ENCODE results near the gene ORAI1.
"Not testable (repeated sequence)": the region's sequence is repeated elsewhere in the genome, so short reads cannot be mapped to it uniquely, and the experiment has no call there.

Gene ORAI1

DNA sequence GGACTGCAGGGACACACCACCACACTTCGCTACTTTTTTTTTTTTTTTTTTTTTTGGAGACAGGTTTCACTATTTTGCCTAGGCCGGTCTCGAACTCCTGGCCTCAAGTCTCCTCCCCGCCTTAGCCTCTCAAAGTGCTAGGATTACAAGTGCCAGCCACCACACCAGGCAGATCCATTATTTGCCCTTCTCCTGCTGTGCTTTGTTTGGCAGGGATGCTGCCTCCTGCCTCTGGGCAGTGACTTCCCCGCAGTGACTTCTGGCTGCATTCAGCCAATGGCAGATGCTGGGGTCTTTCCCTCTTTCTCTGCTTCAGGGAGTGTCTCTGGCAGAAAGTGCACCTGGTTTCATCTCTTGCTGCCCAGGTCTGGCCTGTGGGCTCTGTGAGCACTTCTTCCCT, 49.9 kb downstream of the ORAI1 start:
- Histone ChIP-seq H3K4me1 (ENCODE audit: control insufficient read depth, insufficient read depth, low read length) (peaks cover 15% of the 10 kb centered on the region), H3K4me3 (ENCODE audit: low read length in 2 of 2) (no peak overlapping the region), H3K36me3 (ENCODE audit: control insufficient read depth in 2 of 2, insufficient read depth in 2 of 2, low read length in 2 of 2) (no peaks in the 10 kb centered on the region), H3K27ac (ENCODE audit: low read length) (no peak overlapping the region), H3K9ac (ENCODE audit: low read length in 2 of 2) (no peak overlapping the region), H3K9me3 (ENCODE audit: control insufficient read depth in 2 of 2, low read length in 2 of 2) (no peaks in the 10 kb centered on the region), H3K27me3 (ENCODE audit: control insufficient read depth in 1 of 2, insufficient read depth in 2 of 2, low read length in 2 of 2) (no peaks in the 10 kb centered on the region)

DNA sequence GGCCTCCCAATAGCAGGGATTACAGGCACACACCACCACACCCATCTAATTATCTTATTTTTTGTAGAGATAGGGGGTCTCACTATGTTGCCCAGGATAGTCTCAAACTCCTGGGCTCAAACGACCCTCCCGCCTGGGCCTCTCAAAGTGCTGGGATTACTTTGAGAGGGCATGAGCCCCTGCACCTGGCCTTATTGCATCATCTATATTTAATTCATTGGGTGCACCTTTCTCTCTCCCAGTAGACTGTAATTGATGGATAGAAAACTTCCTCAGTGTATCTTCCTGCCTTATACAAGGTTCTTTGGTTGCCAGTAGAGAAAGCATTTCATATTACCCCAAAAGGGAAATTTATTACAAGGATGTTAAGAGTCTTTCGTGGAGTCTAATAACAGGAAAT, 52.0 kb downstream of the ORAI1 start:
- H3K9ac ChIP-seq (ENCODE audit: low read length in 2 of 2): no peak overlapping the region
- H3K27ac ChIP-seq (ENCODE audit: low read length): no peak overlapping the region
- no peaks in the 10 kb centered on the region for H3K36me3 ChIP-seq (ENCODE audit: control insufficient read depth in 2 of 2, insufficient read depth in 2 of 2, low read length in 2 of 2)
- no peaks in the 10 kb centered on the region for H3K27me3 ChIP-seq (ENCODE audit: control insufficient read depth in 1 of 2, insufficient read depth in 2 of 2, low read length in 2 of 2)
- no peak overlapping the region for H3K4me3 ChIP-seq (ENCODE audit: low read length in 2 of 2)
- no peaks in the 10 kb centered on the region for H3K9me3 ChIP-seq (ENCODE audit: control insufficient read depth in 2 of 2, low read length in 2 of 2)
- H3K4me1 ChIP-seq (ENCODE audit: control insufficient read depth, insufficient read depth, low read length): peaks cover under 1% of the 10 kb centered on the region

GRCh38 chr12:121678716-121679300, 52.5 kb downstream of the ORAI1 start:
- Histone ChIP-seq H3K4me3 (ENCODE audit: low read length in 2 of 2) (no peak overlapping the region), H3K36me3 (ENCODE audit: control insufficient read depth in 2 of 2, insufficient read depth in 2 of 2, low read length in 2 of 2) (no peaks in the 10 kb centered on the region), H3K27ac (ENCODE audit: low read length) (no peak overlapping the region), H3K4me1 (ENCODE audit: control insufficient read depth, insufficient read depth, low read length) (no peaks in the 10 kb centered on the region), H3K27me3 (ENCODE audit: control insufficient read depth in 1 of 2, insufficient read depth in 2 of 2, low read length in 2 of 2) (no peaks in the 10 kb centered on the region), H3K9me3 (ENCODE audit: control insufficient read depth in 2 of 2, low read length in 2 of 2) (no peaks in the 10 kb centered on the region), H3K9ac (ENCODE audit: low read length in 2 of 2) (no peak overlapping the region)

DNA sequence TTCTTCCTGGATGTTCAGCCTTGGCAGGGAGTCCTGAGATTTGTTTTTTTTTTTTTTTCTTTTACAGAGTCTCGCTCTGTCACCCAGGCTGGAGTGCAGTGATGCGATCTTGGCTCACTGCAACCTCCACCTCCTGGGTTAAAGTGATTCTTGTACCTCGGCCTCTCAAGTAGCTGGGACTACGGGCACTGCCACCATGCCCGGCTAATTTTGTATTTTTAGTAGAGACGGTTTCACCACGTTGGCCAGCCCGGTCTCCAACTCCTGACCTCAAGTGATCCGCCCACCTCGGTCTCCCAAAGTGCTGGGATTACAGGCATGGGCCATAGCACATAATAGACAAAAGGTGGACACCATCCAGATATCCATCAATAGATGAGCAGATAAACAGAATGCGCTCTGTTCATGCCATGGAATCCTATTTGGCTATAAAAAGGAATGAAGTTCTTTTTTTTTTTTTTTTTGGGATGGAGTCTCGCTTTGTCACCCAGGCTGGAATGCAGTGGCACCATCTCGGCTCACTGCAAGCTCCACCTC, 53.4 kb downstream of the ORAI1 start:
- not testable (repeated sequence) for H3K27ac ChIP-seq (ENCODE audit: low read length); H3K4me1 ChIP-seq (ENCODE audit: control insufficient read depth, insufficient read depth, low read length); H3K9ac ChIP-seq (ENCODE audit: low read length in 2 of 2)

DNA sequence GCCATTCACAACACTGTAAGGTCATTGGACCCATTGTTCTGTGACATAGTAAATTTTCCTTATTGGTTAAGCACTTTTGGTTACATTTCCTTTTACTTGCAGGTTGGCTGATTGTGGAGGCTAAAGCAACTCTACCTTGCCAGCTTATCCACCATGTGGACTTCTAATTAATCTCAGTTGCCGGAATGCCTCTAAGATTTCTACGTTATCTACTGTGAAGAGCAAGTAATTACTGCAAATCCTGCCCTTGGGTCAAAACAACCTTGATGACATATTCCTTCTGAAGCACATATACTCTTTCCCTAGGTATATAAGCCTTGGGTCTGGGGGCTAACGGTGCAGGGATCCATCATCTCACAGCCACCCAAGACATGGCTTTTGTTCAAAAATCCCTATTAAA, 62.6 kb downstream of the ORAI1 start:
- Histone ChIP-seq H3K27me3 (ENCODE audit: control insufficient read depth in 1 of 2, insufficient read depth in 2 of 2, low read length in 2 of 2) (no peaks in the 10 kb centered on the region), H3K4me3 (ENCODE audit: low read length in 2 of 2) (no peak overlapping the region), H3K4me1 (ENCODE audit: control insufficient read depth, insufficient read depth, low read length) (peaks cover 2% of the 10 kb centered on the region), H3K9me3 (ENCODE audit: control insufficient read depth in 2 of 2, low read length in 2 of 2) (no peaks in the 10 kb centered on the region), H3K27ac (ENCODE audit: low read length) (no peak overlapping the region), H3K9ac (ENCODE audit: low read length in 2 of 2) (no peak overlapping the region), H3K36me3 (ENCODE audit: control insufficient read depth in 2 of 2, insufficient read depth in 2 of 2, low read length in 2 of 2) (no peaks in the 10 kb centered on the region)

More for the DNA sequence above, 53.4 kb downstream of the ORAI1 start:
- not testable (repeated sequence) for H3K9me3 ChIP-seq (ENCODE audit: control insufficient read depth in 2 of 2, low read length in 2 of 2); H3K27me3 ChIP-seq (ENCODE audit: control insufficient read depth in 1 of 2, insufficient read depth in 2 of 2, low read length in 2 of 2); H3K4me3 ChIP-seq (ENCODE audit: low read length in 2 of 2); H3K36me3 ChIP-seq (ENCODE audit: control insufficient read depth in 2 of 2, insufficient read depth in 2 of 2, low read length in 2 of 2)

- Histone ChIP-seq H3K36me3 (ENCODE audit: control insufficient read depth in 2 of 2, insufficient read depth in 2 of 2, low read length in 2 of 2) (no peaks in the 10 kb centered on the region), H3K4me1 (ENCODE audit: control insufficient read depth, insufficient read depth, low read length) (peaks cover 2% of the 10 kb centered on the region), H3K9ac (ENCODE audit: low read length in 2 of 2) (no peak overlapping the region), H3K27ac (ENCODE audit: low read length) (no peak overlapping the region), H3K27me3 (ENCODE audit: control insufficient read depth in 1 of 2, insufficient read depth in 2 of 2, low read length in 2 of 2) (no peaks in the 10 kb centered on the region), H3K9me3 (ENCODE audit: control insufficient read depth in 2 of 2, low read length in 2 of 2) (no peaks in the 10 kb centered on the region), H3K4me3 (ENCODE audit: low read length in 2 of 2) (no peak overlapping the region)
These were observed 63.1 kb downstream of the ORAI1 start for GRCh38 chr12:121689430-121689829.
